ENCODE results near the gene MDFI. TPM values are rescaled to one million over a fixed set of nuclear protein-coding genes. Genes with fewer than 3 reads are reported as not detected.

Gene MDFI
- total and polyA plus RNA-seq, 4 donors, result 0.24 to 2.8 (median 0.50) TPM; not detected in 1

GRCh38 chr6:41644297-41644879, 6.1 kb downstream of the MDFI start:
- Histone ChIP-seq H3K4me1 (ENCODE audit: control insufficient read depth in 4 of 4, insufficient read depth in 4 of 4, low read length in 3 of 4) (no peaks in the 10 kb centered on the region), H3K27me3 (ENCODE audit: control insufficient read depth in 4 of 4, insufficient read depth in 4 of 4, low read length in 3 of 4) (no peaks in the 10 kb centered on the region), H3K27ac (ENCODE audit: low read depth in 1 of 2, low read length in 2 of 2) (no peak overlapping the region), H3K36me3 (ENCODE audit: control insufficient read depth in 4 of 4, insufficient read depth in 3 of 4, low read depth in 1 of 4, low read length in 3 of 4) (no peaks in the 10 kb centered on the region), H3K9me3 (ENCODE audit: control insufficient read depth in 4 of 4, low read length in 3 of 4) (no peaks in the 10 kb centered on the region), H3K9ac (ENCODE audit: low read depth in 1 of 2, low read length in 2 of 2) (no peak overlapping the region), H3K4me3 (ENCODE audit: low read depth in 1 of 3, low read length in 3 of 3) (no peak overlapping the region)
- no peak for DNase-seq (ENCODE audit: low spot score)
- 83% methylated on average over 4 of the region's 4 CpGs for WGBS
- TF ChIP-seq CTCF (IDR thresholded peaks at IDR 0.05; ENCODE audit: low read depth, low read length, missing input control) (no peak), EGR1 (IDR thresholded peaks at IDR 0.05; ENCODE audit: low read depth in 2 of 2) (no peak), NR2F2 (IDR thresholded peaks at IDR 0.05) (no peak), JUND (IDR thresholded peaks at IDR 0.05) (no peak), ATF3 (IDR thresholded peaks at IDR 0.05) (no peak), HNF4G (IDR thresholded peaks at IDR 0.05) (no peak), GABPA (IDR thresholded peaks at IDR 0.05 in 1 of 2, conservative IDR thresholded peaks at IDR 0.05 in 1 of 2) (no peak), TAF1 (conservative IDR thresholded peaks at IDR 0.05) (no peak)
- TF ChIP-seq, protein P1, sequence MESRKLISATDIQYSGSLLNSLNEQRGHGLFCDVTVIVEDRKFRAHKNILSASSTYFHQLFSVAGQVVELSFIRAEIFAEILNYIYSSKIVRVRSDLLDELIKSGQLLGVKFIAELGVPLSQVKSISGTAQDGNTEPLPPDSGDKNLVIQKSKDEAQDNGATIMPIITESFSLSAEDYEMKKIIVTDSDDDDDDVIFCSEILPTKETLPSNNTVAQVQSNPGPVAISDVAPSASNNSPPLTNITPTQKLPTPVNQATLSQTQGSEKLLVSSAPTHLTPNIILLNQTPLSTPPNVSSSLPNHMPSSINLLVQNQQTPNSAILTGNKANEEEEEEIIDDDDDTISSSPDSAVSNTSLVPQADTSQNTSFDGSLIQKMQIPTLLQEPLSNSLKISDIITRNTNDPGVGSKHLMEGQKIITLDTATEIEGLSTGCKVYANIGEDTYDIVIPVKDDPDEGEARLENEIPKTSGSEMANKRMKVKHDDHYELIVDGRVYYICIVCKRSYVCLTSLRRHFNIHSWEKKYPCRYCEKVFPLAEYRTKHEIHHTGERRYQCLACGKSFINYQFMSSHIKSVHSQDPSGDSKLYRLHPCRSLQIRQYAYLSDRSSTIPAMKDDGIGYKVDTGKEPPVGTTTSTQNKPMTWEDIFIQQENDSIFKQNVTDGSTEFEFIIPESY (IDR thresholded peaks at IDR 0.05), result no peak
- TF ChIP-seq, protein P2, sequence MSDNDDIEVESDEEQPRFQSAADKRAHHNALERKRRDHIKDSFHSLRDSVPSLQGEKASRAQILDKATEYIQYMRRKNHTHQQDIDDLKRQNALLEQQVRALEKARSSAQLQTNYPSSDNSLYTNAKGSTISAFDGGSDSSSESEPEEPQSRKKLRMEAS (IDR thresholded peaks at IDR 0.05), result no peak

GRCh38 chr6:41645007-41645618, 6.8 kb downstream of the MDFI start:
- 86% methylated on average over 12 of the region's 12 CpGs for WGBS
- H3K36me3 ChIP-seq (ENCODE audit: control insufficient read depth in 4 of 4, insufficient read depth in 3 of 4, low read depth in 1 of 4, low read length in 3 of 4), result no peaks in the 10 kb centered on the region
- no peaks in the 10 kb centered on the region for H3K27me3 ChIP-seq (ENCODE audit: control insufficient read depth in 4 of 4, insufficient read depth in 4 of 4, low read length in 3 of 4)
- TF ChIP-seq JUND (IDR thresholded peaks at IDR 0.05) (no peak), CTCF (IDR thresholded peaks at IDR 0.05; ENCODE audit: low read depth, low read length, missing input control) (no peak), HNF4A (conservative IDR thresholded peaks at IDR 0.05) (no peak), RXRA (IDR thresholded peaks at IDR 0.05) (no peak), HNF4G (IDR thresholded peaks at IDR 0.05) (no peak), FOXA1 (IDR thresholded peaks at IDR 0.05) (no peak), GABPA (IDR thresholded peaks at IDR 0.05 in 1 of 2, conservative IDR thresholded peaks at IDR 0.05 in 1 of 2) (no peak), TAF1 (conservative IDR thresholded peaks at IDR 0.05) (no peak), FOXA2 (IDR thresholded peaks at IDR 0.05) (no peak), EGR1 (IDR thresholded peaks at IDR 0.05; ENCODE audit: low read depth in 2 of 2) (no peak), RAD21 (IDR thresholded peaks at IDR 0.05) (no peak)
- TF ChIP-seq, protein P2 (IDR thresholded peaks at IDR 0.05), result no peak
- TF ChIP-seq, protein P1 (IDR thresholded peaks at IDR 0.05), result no peak
- DNase-seq (ENCODE audit: low spot score), result no peak
- no peak overlapping the region for H3K9ac ChIP-seq (ENCODE audit: low read depth in 1 of 2, low read length in 2 of 2)
- no peak overlapping the region for H3K4me3 ChIP-seq (ENCODE audit: low read depth in 1 of 3, low read length in 3 of 3)
- H3K4me1 ChIP-seq (ENCODE audit: control insufficient read depth in 4 of 4, insufficient read depth in 4 of 4, low read length in 3 of 4), result no peaks in the 10 kb centered on the region
- no peaks in the 10 kb centered on the region for H3K9me3 ChIP-seq (ENCODE audit: control insufficient read depth in 4 of 4, low read length in 3 of 4)
- H3K27ac ChIP-seq (ENCODE audit: low read depth in 1 of 2, low read length in 2 of 2), result no peak overlapping the region

Data from liver (tissue), 9 donors.